SK-N-SH (cell line): ENCODE results near the gene RIMS1. TPM values are rescaled to one million over a fixed set of nuclear protein-coding genes. Genes with fewer than 3 reads are reported as not detected.

ENCODE experiments used
- CTCF ChIA-PET: fragments of 300-600, 350-600 bp; formaldehyde crosslinking; extraction: SDS; loops from one replicate; lab custom pipeline; 2021; lab: Yijun Ruan, JAX
- POLR2A ChIA-PET: fragments of 350-600 bp; sonication (Branson Sonifier 250); formaldehyde crosslinking; extraction: SDS; loops from one replicate; lab custom pipeline; 2020; ENCODE audit warnings: antibody characterized with exemption, inconsistent platforms; lab: Yijun Ruan, JAX
- DNase-seq: peaks from one replicate; pipeline ENCODE4 v3.0.0; 2012
- H2AFZ ChIP-seq: fragments of 200-600 bp; sonication (generic); 2 replicates; pipeline ENCODE4 v1.8.1; 2016; ENCODE audit warnings: antibody characterized with exemption, mild to moderate bottlenecking, low read depth
- H3F3A ChIP-seq: fragments of 200-600 bp; sonication (generic); replicated peaks from 2 replicates; pipeline ENCODE3; 2016; ENCODE audit warnings: antibody characterized with exemption, mild to moderate bottlenecking; ENCODE audit not compliant: insufficient read depth
- H3K27ac ChIP-seq, 2 experiments: fragments of 200-500 bp in 1 of 2; fragments of 200-600 bp in 1 of 2; sonication (Bioruptor generic) in 1 of 2; sonication (generic), shearing (Covaris generic) in 1 of 2; 2 replicates each; pipeline versions ENCODE4 v1.5.1 to v1.6.1; 2014 to 2016; ENCODE audit warnings: low read depth in 2 of 2, inconsistent platforms in 1 of 2, low read length in 1 of 2, mild to moderate bottlenecking in 1 of 2, mixed read lengths in 1 of 2
- H3K27me3 ChIP-seq: fragments of 200-600 bp; sonication (generic), shearing (Covaris generic); 2 replicates; pipeline ENCODE4 v1.6.1; 2016; ENCODE audit warnings: mixed run types; ENCODE audit not compliant: insufficient read depth
- H3K36me3 ChIP-seq, 2 experiments: fragments of 200-500 bp in 1 of 2; fragments of 200-600 bp in 1 of 2; sonication (Bioruptor generic) in 1 of 2; sonication (generic) in 1 of 2; replicated peaks in 1 of 2; 2 replicates each; pipeline versions ENCODE3 to v1.5.1; 2014 to 2016; ENCODE audit warnings: low read length in 1 of 2, mild to moderate bottlenecking in 1 of 2; ENCODE audit not compliant: insufficient read depth in 2 of 2, control insufficient read depth in 1 of 2
- H3K4me1 ChIP-seq, 2 experiments: fragments of 200-500 bp in 1 of 2; fragments of 200-600 bp in 1 of 2; sonication (Bioruptor generic) in 1 of 2; sonication (generic), shearing (Covaris generic) in 1 of 2; 2 replicates each; pipeline versions ENCODE4 v1.5.1 to v1.6.1; 2014 to 2016; ENCODE audit warnings: low read depth in 1 of 2, low read length in 1 of 2, mixed run types in 1 of 2; ENCODE audit not compliant: insufficient read depth in 2 of 2, control insufficient read depth in 1 of 2
- H3K4me2 ChIP-seq: fragments of 200-600 bp; sonication (generic), shearing (Covaris generic); 2 replicates; pipeline ENCODE4 v1.6.1; 2017; ENCODE audit warnings: mixed run types
- H3K4me3 ChIP-seq, 2 experiments: fragments of 200-500 bp in 1 of 2; fragments of 200-600 bp in 1 of 2; sonication (Bioruptor generic) in 1 of 2; sonication (generic), shearing (Covaris generic) in 1 of 2; 2 replicates each; pipeline versions ENCODE4 v1.5.1 to v1.8.1; 2014 to 2016; ENCODE audit warnings: low read depth in 2 of 2, inconsistent platforms in 1 of 2, low read length in 1 of 2, mild to moderate bottlenecking in 1 of 2, mixed read lengths in 1 of 2, moderate library complexity in 1 of 2
- H3K79me2 ChIP-seq: fragments of 200-600 bp; sonication (generic); 2 replicates; pipeline ENCODE4 v1.8.1; 2017; ENCODE audit warnings: mild to moderate bottlenecking; ENCODE audit not compliant: insufficient read depth
- H3K9ac ChIP-seq: fragments of 200-600 bp; sonication (generic); 2 replicates; pipeline ENCODE4 v1.6.1; 2017; ENCODE audit warnings: mixed run types
- H3K9me2 ChIP-seq: fragments of 200-600 bp; sonication (generic); 2 replicates; pipeline ENCODE4 v1.6.1; 2017; ENCODE audit warnings: mixed run types
- H3K9me3 ChIP-seq: fragments of 200-600 bp; sonication (generic); 2 replicates; pipeline ENCODE4 v1.6.1; 2017; ENCODE audit warnings: mixed run types, mild to moderate bottlenecking, moderate library complexity
- H4K20me1 ChIP-seq: fragments of 200-600 bp; sonication (generic); 2 replicates; pipeline ENCODE4 v1.6.1; 2017; ENCODE audit warnings: mild to moderate bottlenecking, mixed run types; ENCODE audit not compliant: insufficient read depth
- CHD2 ChIP-seq: fragments of 150-350 bp; IDR thresholded peaks from 2 replicates; pipeline ENCODE4 v1.6.1; 2018; ENCODE audit warnings: low read length; ENCODE audit not compliant: partially characterized antibody
- ELF1 ChIP-seq: IDR thresholded peaks from 2 replicates; pipeline ENCODE4 v1.4.0; 2012
- EZH2phosphoT487 ChIP-seq: fragments of 200-600 bp; sonication (generic); IDR thresholded peaks from 2 replicates; pipeline ENCODE4 v1.6.1; 2017; ENCODE audit warnings: low read depth, mixed run types, mild to moderate bottlenecking, antibody characterized with exemption, moderate library complexity, borderline replicate concordance
- FOSL2 ChIP-seq: IDR thresholded peaks from 2 replicates; pipeline ENCODE4 v1.4.0; 2012; ENCODE audit warnings: low read depth, mild to moderate bottlenecking, moderate library complexity, borderline replicate concordance
- FOXJ3 ChIP-seq: sonication (generic); formaldehyde crosslinking; IDR thresholded peaks from 2 replicates; pipeline ENCODE4 v1.5.1; 2020; ENCODE audit warnings: mild to moderate bottlenecking, missing genetic modification reagents
- GABPA ChIP-seq: IDR thresholded peaks from 2 replicates; pipeline ENCODE4 v1.4.0; 2012; ENCODE audit warnings: low read depth, mild to moderate bottlenecking
- GATA2 ChIP-seq: sonication (generic); formaldehyde crosslinking; IDR thresholded peaks from 2 replicates; pipeline ENCODE4 v1.5.0; 2020; ENCODE audit warnings: mild to moderate bottlenecking, missing genetic modification reagents
- JUND ChIP-seq: IDR thresholded peaks from 2 replicates; pipeline ENCODE4 v1.4.0; 2012
- MEF2A ChIP-seq: IDR thresholded peaks from 2 replicates; pipeline ENCODE4 v1.4.0; 2012; ENCODE audit warnings: low read depth, borderline replicate concordance
- MXI1 ChIP-seq: IDR thresholded peaks from 2 replicates; pipeline ENCODE4 v1.6.1; 2012; ENCODE audit warnings: mild to moderate bottlenecking, low read depth, low read length, improper control_type of control experiment
- NFIC ChIP-seq: IDR thresholded peaks from 2 replicates; pipeline ENCODE4 v1.4.0; 2012; ENCODE audit warnings: borderline replicate concordance
- RCOR1 ChIP-seq: fragments of 150-350 bp; IDR thresholded peaks from 2 replicates; pipeline ENCODE4 v1.6.1; 2017; ENCODE audit warnings: antibody characterized with exemption, low read length
- RXRA ChIP-seq: IDR thresholded peaks from 2 replicates; pipeline ENCODE4 v1.4.0; 2012; ENCODE audit warnings: low read depth, mild to moderate bottlenecking, borderline replicate concordance
- SMC3 ChIP-seq: IDR thresholded peaks from 2 replicates; pipeline ENCODE4 v1.6.1; 2012; ENCODE audit warnings: low read depth, low read length, improper control_type of control experiment
- TAF1 ChIP-seq: IDR thresholded peaks from 2 replicates; pipeline ENCODE4 v1.6.1; 2012; ENCODE audit warnings: low read depth, mild to moderate bottlenecking, low read length, moderate library complexity, borderline replicate concordance
- TEAD4 ChIP-seq: IDR thresholded peaks from 2 replicates; pipeline ENCODE4 v1.4.0; 2012; ENCODE audit warnings: mild to moderate bottlenecking, borderline replicate concordance; ENCODE audit not compliant: insufficient read depth
- YY1 ChIP-seq: IDR thresholded peaks from 2 replicates; pipeline ENCODE4 v1.4.0; 2012; ENCODE audit warnings: low read depth, mild to moderate bottlenecking
- WGBS: methylation state at CpG from one replicate; pipeline ENCODE4 v1.1.6; 2017; ENCODE audit warnings: low lambda C conversion rate; 5-methylcytosine and 5-hydroxymethylcytosine counted together
- polyA plus RNA-seq, 3 experiments: library from polyadenylated mRNA; depleted of rRNA; stranded (reverse); fragments of >200 nt; gene quantifications; 2 replicates each; pipeline ENCODE4 v1.2.3, GENCODE V29; 2012
- TF ChIP-seq, protein P1 (sequence below): IDR thresholded peaks from 2 replicates; pipeline ENCODE4; 2012
- TF ChIP-seq, protein P2 (sequence below): fragments of 150-350 bp; IDR thresholded peaks from 2 replicates; pipeline ENCODE4 v1.6.1; 2016; ENCODE audit warnings: mild to moderate bottlenecking, low read depth, low read length
- TF ChIP-seq, protein P3 (sequence below): fragments of 200-600 bp; sonication (generic); IDR thresholded peaks from 2 replicates; pipeline ENCODE4 v1.6.1; 2017; ENCODE audit warnings: antibody characterized with exemption, mild to moderate bottlenecking, moderate library complexity
- TF ChIP-seq, protein P4 (sequence below): fragments of 150-350 bp; IDR thresholded peaks from 2 replicates; pipeline ENCODE4 v1.6.1; 2017; ENCODE audit warnings: antibody characterized with exemption, low read length, low read depth, borderline replicate concordance
- TF ChIP-seq, protein P5 (sequence below): IDR thresholded peaks from 2 replicates; pipeline ENCODE4 v1.4.0; 2012; ENCODE audit warnings: low read depth, borderline replicate concordance

The RIMS1 gene
- polyA plus RNA-seq, 1 of the 3 experiments (the other 2 are of a cell fraction) = 0.20 TPM

DNA sequence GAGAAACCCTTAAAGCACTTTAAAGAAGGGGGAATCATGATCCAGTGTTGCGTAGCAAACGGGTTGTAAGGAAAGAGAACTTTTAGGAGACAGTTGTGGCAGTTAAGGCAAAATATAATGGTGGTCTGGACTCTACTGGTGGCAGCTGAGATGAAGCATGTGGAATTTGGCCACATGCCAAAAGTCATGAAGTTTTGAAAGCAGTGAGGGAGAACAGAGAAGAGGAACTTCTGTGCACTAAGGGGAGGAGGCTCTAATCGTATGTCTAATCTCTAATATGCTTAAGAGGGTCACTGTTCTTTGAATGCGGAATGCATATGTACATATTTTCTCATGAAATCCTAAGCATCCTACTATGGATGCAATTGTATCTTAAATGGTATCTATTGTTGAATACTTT lies 91.5 kb downstream of the RIMS1 start (continued):
- TF ChIP-seq EZH2phosphoT487 (no peak), TEAD4 (no peak), ELF1 (no peak), NFIC (no peak), FOSL2 (no peak), GATA2 (CRISPR knock-in tag) (no peak)
- TF ChIP-seq, protein P1, sequence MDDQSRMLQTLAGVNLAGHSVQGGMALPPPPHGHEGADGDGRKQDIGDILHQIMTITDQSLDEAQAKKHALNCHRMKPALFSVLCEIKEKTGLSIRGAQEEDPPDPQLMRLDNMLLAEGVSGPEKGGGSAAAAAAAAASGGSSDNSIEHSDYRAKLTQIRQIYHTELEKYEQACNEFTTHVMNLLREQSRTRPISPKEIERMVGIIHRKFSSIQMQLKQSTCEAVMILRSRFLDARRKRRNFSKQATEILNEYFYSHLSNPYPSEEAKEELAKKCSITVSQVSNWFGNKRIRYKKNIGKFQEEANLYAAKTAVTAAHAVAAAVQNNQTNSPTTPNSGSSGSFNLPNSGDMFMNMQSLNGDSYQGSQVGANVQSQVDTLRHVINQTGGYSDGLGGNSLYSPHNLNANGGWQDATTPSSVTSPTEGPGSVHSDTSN = no peak
- TF ChIP-seq, protein P2, sequence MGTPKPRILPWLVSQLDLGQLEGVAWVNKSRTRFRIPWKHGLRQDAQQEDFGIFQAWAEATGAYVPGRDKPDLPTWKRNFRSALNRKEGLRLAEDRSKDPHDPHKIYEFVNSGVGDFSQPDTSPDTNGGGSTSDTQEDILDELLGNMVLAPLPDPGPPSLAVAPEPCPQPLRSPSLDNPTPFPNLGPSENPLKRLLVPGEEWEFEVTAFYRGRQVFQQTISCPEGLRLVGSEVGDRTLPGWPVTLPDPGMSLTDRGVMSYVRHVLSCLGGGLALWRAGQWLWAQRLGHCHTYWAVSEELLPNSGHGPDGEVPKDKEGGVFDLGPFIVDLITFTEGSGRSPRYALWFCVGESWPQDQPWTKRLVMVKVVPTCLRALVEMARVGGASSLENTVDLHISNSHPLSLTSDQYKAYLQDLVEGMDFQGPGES = no peak
- TF ChIP-seq, protein P3, sequence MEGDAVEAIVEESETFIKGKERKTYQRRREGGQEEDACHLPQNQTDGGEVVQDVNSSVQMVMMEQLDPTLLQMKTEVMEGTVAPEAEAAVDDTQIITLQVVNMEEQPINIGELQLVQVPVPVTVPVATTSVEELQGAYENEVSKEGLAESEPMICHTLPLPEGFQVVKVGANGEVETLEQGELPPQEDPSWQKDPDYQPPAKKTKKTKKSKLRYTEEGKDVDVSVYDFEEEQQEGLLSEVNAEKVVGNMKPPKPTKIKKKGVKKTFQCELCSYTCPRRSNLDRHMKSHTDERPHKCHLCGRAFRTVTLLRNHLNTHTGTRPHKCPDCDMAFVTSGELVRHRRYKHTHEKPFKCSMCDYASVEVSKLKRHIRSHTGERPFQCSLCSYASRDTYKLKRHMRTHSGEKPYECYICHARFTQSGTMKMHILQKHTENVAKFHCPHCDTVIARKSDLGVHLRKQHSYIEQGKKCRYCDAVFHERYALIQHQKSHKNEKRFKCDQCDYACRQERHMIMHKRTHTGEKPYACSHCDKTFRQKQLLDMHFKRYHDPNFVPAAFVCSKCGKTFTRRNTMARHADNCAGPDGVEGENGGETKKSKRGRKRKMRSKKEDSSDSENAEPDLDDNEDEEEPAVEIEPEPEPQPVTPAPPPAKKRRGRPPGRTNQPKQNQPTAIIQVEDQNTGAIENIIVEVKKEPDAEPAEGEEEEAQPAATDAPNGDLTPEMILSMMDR = no peak

DNA sequence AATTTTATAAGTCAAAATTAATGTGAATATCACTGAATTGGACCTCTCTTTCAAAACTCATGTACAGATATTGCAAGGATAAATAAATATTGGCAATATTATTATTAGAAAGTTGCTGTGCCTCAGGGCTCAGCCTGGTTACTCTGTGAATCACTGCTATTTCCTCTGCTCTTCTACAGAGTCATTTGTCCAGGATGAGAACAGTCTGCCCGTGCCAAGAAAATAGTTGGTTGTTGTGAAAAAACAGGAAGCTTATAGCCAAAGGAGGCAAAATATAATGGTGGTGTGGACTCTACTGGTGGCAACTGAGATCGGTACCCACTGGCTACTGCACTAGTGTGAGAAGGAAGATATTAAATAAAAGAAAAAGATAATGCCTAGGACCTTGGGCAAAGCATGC lies 93.6 kb downstream of the RIMS1 start:
- Histone ChIP-seq H3K4me1 (no peaks in the 10 kb centered on the region), H3K4me2 (no peak overlapping the region), H3K36me3 (no peaks in the 10 kb centered on the region), H3K79me2 (no peaks in the 10 kb centered on the region), H3K27ac (no peak overlapping the region), H3K9me2 (no peaks in the 10 kb centered on the region), H2AFZ (no peak overlapping the region), H4K20me1 (no peaks in the 10 kb centered on the region)
- ChIA-PET POLR2A (no interaction called here), CTCF (no interaction called here)
- no peak for DNase-seq
- WGBS = 20% methylated on average over 2 of the region's 2 CpGs
- no peak for TF ChIP-seq TEAD4
- no peak for TF ChIP-seq GATA2 (CRISPR knock-in tag)
- TF ChIP-seq MEF2A = no peak
- TF ChIP-seq EZH2phosphoT487 = no peak
- TF ChIP-seq RCOR1 = no peak
- no peak for TF ChIP-seq TAF1
- TF ChIP-seq, protein P3 = no peak
- TF ChIP-seq RXRA = no peak
- TF ChIP-seq, protein P4, sequence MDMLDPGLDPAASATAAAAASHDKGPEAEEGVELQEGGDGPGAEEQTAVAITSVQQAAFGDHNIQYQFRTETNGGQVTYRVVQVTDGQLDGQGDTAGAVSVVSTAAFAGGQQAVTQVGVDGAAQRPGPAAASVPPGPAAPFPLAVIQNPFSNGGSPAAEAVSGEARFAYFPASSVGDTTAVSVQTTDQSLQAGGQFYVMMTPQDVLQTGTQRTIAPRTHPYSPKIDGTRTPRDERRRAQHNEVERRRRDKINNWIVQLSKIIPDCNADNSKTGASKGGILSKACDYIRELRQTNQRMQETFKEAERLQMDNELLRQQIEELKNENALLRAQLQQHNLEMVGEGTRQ = no peak
- TF ChIP-seq, protein P5, sequence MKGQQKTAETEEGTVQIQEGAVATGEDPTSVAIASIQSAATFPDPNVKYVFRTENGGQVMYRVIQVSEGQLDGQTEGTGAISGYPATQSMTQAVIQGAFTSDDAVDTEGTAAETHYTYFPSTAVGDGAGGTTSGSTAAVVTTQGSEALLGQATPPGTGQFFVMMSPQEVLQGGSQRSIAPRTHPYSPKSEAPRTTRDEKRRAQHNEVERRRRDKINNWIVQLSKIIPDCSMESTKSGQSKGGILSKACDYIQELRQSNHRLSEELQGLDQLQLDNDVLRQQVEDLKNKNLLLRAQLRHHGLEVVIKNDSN = no peak
- TF ChIP-seq GABPA = no peak
- TF ChIP-seq CHD2 = no peak
- no peak for TF ChIP-seq FOXJ3
- TF ChIP-seq, protein P2 = no peak
- TF ChIP-seq YY1 = no peak
- TF ChIP-seq JUND = no peak
- TF ChIP-seq NFIC = no peak
- TF ChIP-seq MXI1 = no peak
- TF ChIP-seq SMC3 = no peak
- TF ChIP-seq, all 33 proteins: peak for 0
- no peaks in the 10 kb centered on the region for H3K9me3 ChIP-seq
- H3F3A ChIP-seq = no peaks in the 10 kb centered on the region
- H3K9ac ChIP-seq = no peak overlapping the region
- no peak overlapping the region for H3K4me3 ChIP-seq
- H3K27me3 ChIP-seq = no peaks in the 10 kb centered on the region
